GM12891 (cell line): ENCODE measurements around the gene TDRD1.

Experiments used
- DNase-seq: peaks from one replicate; pipeline ENCODE4 v3.0.0; 2011; ENCODE audit warnings: low spot score; ENCODE audit not compliant: insufficient read length
- FAIRE-seq: peaks from 2 replicates; lab custom pipeline; 2011; peaks lifted over from hg19 to GRCh38; lab: Jason Lieb, UNC
- PAX5 ChIP-seq: IDR thresholded peaks from 2 replicates; pipeline ENCODE4 v1.6.1; 2011; ENCODE audit warnings: low read length, moderate library complexity, mild to moderate bottlenecking; ENCODE audit not compliant: insufficient read depth, severe bottlenecking
- POLR2A ChIP-seq: IDR thresholded peaks from 2 replicates; pipeline ENCODE4 v1.6.1; 2011; ENCODE audit warnings: low read depth, low read length, control low read depth
- POLR2AphosphoS5 ChIP-seq: IDR thresholded peaks from 2 replicates; pipeline ENCODE4 v1.6.1; 2011; ENCODE audit warnings: low read depth, low read length, control low read depth
- POU2F2 ChIP-seq: IDR thresholded peaks from 2 replicates; pipeline ENCODE4 v1.6.1; 2011; ENCODE audit warnings: low read depth, mild to moderate bottlenecking, control low read depth, low read length, moderate library complexity
- SPI1 ChIP-seq: IDR thresholded peaks from 2 replicates; pipeline ENCODE4 v1.6.1; 2011; ENCODE audit warnings: low read depth, low read length, control low read depth
- TAF1 ChIP-seq: IDR thresholded peaks from 2 replicates; pipeline ENCODE4 v1.6.1; 2011; ENCODE audit warnings: low read depth, low read length, control low read depth

TDRD1 gene

GRCh38 chr10:114279289-114279688 lies 100.1 kb downstream of the TDRD1 start:
- no peak for TF ChIP-seq SPI1
- no peak for TF ChIP-seq POU2F2
- TF ChIP-seq PAX5 = no peak
- TF ChIP-seq POLR2A = no peak
- TF ChIP-seq POLR2AphosphoS5 = no peak
- TF ChIP-seq TAF1 = no peak
- no peak for DNase-seq
- FAIRE-seq = no peak

GRCh38 chr10:114279901-114280644 lies 100.9 kb downstream of the TDRD1 start:
- no peak for TF ChIP-seq POLR2A
- TF ChIP-seq POU2F2 = no peak
- TF ChIP-seq TAF1 = no peak
- no peak for TF ChIP-seq SPI1
- TF ChIP-seq POLR2AphosphoS5 = no peak
- TF ChIP-seq PAX5 = no peak
- DNase-seq (no peak), FAIRE-seq (no peak)

- FAIRE-seq (no peak), DNase-seq (no peak)
- TF ChIP-seq POLR2A = no peak
- no peak for TF ChIP-seq POU2F2
- TF ChIP-seq POLR2AphosphoS5 = no peak
- no peak for TF ChIP-seq SPI1
- no peak for TF ChIP-seq PAX5
- no peak for TF ChIP-seq TAF1
Measured at GRCh38 chr10:114281006-114281405, 101.9 kb downstream of the TDRD1 start.

- TF ChIP-seq POLR2AphosphoS5 (no peak), SPI1 (no peak), TAF1 (no peak), POLR2A (no peak), PAX5 (no peak), POU2F2 (no peak)
- no peak for DNase-seq
- no peak for FAIRE-seq
Measured at GRCh38 chr10:114281461-114281860, 102.3 kb downstream of the TDRD1 start.
